ENCODE results near the gene FMNL3. TPM values are rescaled to one million over a fixed set of nuclear protein-coding genes. Genes with fewer than 3 reads are reported as not detected.

The FMNL3 gene
- total RNA-seq, 1 donor from 2014 or later = 17.3 TPM

DNA sequence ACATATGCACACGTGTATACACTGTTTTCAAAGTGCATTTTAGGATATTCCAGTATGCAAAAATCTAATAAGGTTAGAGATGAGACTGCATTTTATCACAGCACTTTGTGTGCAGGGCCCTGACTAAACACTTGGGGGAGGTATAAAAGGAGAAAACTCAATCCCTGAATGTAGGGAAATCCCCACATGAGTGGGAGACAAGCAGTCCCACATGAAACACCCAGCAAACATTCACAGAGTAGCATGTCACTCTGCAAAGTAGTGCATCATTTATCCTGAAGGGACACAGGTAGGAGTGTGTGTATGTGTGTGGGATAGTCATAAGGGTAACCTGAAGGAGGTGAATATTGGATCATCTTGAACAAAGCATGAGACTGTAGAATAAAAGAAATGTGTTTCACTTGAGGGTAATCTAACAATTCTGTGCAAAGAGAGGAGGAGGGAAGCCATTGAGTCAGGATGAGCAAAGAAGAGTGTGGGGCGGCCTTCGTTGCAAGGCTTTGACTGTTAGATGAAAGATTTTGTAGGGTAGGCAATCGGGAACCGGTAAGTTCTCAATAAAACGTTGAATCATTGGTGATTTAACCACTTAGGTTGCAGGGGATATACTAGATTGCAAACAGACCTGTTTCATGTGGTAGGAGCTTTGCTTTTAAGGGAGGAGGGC is 80.9 kb downstream of the FMNL3 start:
- TF ChIP-seq EZH2phosphoT487 (IDR thresholded peaks at IDR 0.05) (no peak), EZH2 (IDR thresholded peaks at IDR 0.05) (no peak)
- TF ChIP-seq, protein P1, sequence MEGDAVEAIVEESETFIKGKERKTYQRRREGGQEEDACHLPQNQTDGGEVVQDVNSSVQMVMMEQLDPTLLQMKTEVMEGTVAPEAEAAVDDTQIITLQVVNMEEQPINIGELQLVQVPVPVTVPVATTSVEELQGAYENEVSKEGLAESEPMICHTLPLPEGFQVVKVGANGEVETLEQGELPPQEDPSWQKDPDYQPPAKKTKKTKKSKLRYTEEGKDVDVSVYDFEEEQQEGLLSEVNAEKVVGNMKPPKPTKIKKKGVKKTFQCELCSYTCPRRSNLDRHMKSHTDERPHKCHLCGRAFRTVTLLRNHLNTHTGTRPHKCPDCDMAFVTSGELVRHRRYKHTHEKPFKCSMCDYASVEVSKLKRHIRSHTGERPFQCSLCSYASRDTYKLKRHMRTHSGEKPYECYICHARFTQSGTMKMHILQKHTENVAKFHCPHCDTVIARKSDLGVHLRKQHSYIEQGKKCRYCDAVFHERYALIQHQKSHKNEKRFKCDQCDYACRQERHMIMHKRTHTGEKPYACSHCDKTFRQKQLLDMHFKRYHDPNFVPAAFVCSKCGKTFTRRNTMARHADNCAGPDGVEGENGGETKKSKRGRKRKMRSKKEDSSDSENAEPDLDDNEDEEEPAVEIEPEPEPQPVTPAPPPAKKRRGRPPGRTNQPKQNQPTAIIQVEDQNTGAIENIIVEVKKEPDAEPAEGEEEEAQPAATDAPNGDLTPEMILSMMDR (IDR thresholded peaks at IDR 0.05) = no peak
- H3K36me3 Mint-ChIP-seq = no peaks in the 10 kb centered on the region
- Histone ChIP-seq H3K9ac (no peak overlapping the region), H4K20me1 (ENCODE audit: low read depth) (no peaks in the 10 kb centered on the region), H3K36me3 (no peaks in the 10 kb centered on the region), H3K27ac (no peak overlapping the region), H3F3A (ENCODE audit: low read depth) (peaks cover 36% of the 10 kb centered on the region), H3K9me3 (ENCODE audit: low read depth) (no peaks in the 10 kb centered on the region), H3K27me3 (peaks cover 8% of the 10 kb centered on the region), H3K4me2 (no peak overlapping the region), H3K4me1 (peaks cover 12% of the 10 kb centered on the region), H2AFZ (replicated peaks) (no peak overlapping the region), H3K79me2 (ENCODE audit: low read depth) (no peaks in the 10 kb centered on the region), H3K4me3 (no peak overlapping the region)
- H3K27ac Mint-ChIP-seq = no peak overlapping the region
- peaks cover 20% of the 10 kb centered on the region for H3K4me1 Mint-ChIP-seq
- peaks cover 7% of the 10 kb centered on the region for H3K27me3 Mint-ChIP-seq (ENCODE audit: insufficient read depth, low read depth)
- no peak overlapping the region for H3K4me3 Mint-ChIP-seq
- no peak for DNase-seq (ENCODE audit: low spot score)
- H3K9me3 Mint-ChIP-seq = no peaks in the 10 kb centered on the region

DNA sequence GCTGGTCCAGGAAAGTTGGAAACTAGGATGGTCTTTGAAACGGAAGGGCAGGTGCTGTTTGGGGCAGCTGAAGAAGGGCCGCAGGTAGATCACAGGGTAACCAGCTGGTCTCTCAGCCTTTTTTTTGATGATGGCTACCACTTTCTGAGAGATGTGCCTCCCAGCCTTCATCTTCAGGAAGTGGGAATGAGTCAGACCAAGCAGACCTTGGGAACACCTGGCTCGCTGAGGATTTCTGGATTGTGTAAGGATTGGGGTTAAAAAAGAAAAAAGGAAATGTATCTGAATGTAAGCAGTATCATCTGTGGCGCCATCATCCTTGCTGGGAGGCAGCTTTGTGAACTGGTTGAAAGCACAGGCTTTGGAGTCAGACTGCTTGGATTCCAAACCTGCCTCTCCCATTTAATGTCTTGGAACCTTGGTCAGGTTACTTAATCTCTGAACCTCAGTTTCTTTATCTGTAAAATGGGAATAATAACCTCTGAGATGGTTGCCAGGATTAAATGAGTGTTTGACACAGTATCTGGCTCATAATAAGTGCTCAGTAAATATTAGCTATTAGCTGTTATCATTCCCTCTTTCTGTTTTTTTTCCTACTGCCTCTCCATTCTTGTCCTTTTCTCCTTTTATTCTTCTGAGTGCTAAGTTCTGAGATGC is 82.2 kb downstream of the FMNL3 start:
- H3K27ac Mint-ChIP-seq = peak overlapping the region; percentile 51
- Histone ChIP-seq H3K27ac (no peak overlapping the region), H3K27me3 (peaks cover 13% of the 10 kb centered on the region), H3K9me3 (ENCODE audit: low read depth) (no peaks in the 10 kb centered on the region), H3K4me3 (no peak overlapping the region), H3K4me1 (peaks cover 12% of the 10 kb centered on the region), H3K79me2 (ENCODE audit: low read depth) (no peaks in the 10 kb centered on the region), H3K36me3 (no peaks in the 10 kb centered on the region), H4K20me1 (ENCODE audit: low read depth) (no peaks in the 10 kb centered on the region), H3K9ac (no peak overlapping the region), H3F3A (ENCODE audit: low read depth) (peaks cover 42% of the 10 kb centered on the region), H3K4me2 (no peak overlapping the region), H2AFZ (replicated peaks) (no peak overlapping the region)
- H3K4me1 Mint-ChIP-seq = peaks cover 24% of the 10 kb centered on the region
- no peaks in the 10 kb centered on the region for H3K9me3 Mint-ChIP-seq
- H3K4me3 Mint-ChIP-seq = peak overlapping the region; percentile 71
- DNase-seq (ENCODE audit: low spot score) = no peak
- peaks cover 7% of the 10 kb centered on the region for H3K27me3 Mint-ChIP-seq (ENCODE audit: insufficient read depth, low read depth)
- H3K36me3 Mint-ChIP-seq = no peaks in the 10 kb centered on the region
- no peak for TF ChIP-seq EZH2 (IDR thresholded peaks at IDR 0.05)
- no peak for TF ChIP-seq EZH2phosphoT487 (IDR thresholded peaks at IDR 0.05)
- TF ChIP-seq, protein P1 (IDR thresholded peaks at IDR 0.05) = no peak

DNA sequence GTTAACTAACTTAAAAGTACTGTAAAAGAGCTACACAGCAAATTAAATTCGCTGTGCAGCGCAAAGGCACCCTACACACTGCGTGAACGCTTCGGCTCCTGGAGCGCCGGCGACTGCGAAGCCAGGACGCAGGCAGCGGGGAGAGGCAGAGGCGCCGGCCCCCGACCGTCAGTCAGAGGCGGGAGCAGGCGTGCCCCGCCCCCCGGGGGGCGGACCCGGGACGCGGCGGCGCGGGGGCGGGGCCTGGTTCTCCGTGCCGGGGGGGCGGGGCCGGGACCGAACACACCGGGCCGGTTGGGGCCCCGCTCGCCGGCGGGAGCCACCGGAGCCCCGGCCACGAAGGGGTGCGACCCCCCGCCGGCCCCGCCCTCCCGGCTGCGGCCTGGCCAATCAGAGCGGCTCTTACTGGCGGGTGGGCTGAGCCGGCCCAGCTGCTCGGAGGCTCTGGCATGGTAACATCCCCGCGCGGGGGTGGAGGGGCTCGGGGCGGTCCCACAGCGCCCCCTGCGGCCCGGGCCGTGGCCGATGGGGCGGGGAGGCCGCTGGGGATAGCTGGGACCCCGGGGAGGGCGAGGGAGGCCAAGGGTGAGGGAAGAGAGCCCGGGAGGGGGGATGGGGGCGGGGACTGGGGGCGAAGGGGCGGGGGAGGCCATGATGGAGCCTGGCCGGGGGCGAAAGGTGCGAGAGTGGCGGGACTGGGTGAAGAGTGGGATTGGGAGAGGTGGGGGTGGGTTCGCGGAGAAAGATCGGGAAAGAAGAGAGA is 83.9 kb downstream of the FMNL3 start, which contains the start of gene PRPF40B:
Gene PRPF40B, plus strand, starts transcription at position 420 of the 763 bp plus-strand sequence. Its CDS starts 30 bp downstream, at position 450.
- H3K27me3 ChIP-seq = peaks cover 13% of the 10 kb centered on the region
- TF ChIP-seq EZH2 (IDR thresholded peaks at IDR 0.05) = no peak
- TF ChIP-seq, protein P1 (IDR thresholded peaks at IDR 0.05) = peak; percentile 66
- TF ChIP-seq EZH2phosphoT487 (IDR thresholded peaks at IDR 0.05) = no peak
- no peaks in the 10 kb centered on the region for H3K9me3 ChIP-seq (ENCODE audit: low read depth)
- DNase-seq (ENCODE audit: low spot score) = peak; percentile 94
- Mint-ChIP-seq H3K27me3 (ENCODE audit: insufficient read depth, low read depth) (peaks cover 12% of the 10 kb centered on the region), H3K4me3 (peak within 1 kb of the TSS; percentile 92), H3K36me3 (no peaks in the 10 kb centered on the region), H3K4me1 (peaks cover 24% of the 10 kb centered on the region), H3K27ac (peak within 1 kb of the TSS; percentile 28), H3K9me3 (no peaks in the 10 kb centered on the region)
- H3K9ac ChIP-seq = no peak within 1 kb of the TSS
- peaks cover 12% of the 10 kb centered on the region for H3K4me1 ChIP-seq
- H3K27ac ChIP-seq = peak within 1 kb of the TSS; percentile 1
- no peaks in the 10 kb centered on the region for H3K36me3 ChIP-seq
- peak within 1 kb of the TSS; percentile 91 for H3K4me2 ChIP-seq
- no peaks in the 10 kb centered on the region for H3K79me2 ChIP-seq (ENCODE audit: low read depth)
- H4K20me1 ChIP-seq (ENCODE audit: low read depth) = no peaks in the 10 kb centered on the region
- peak within 1 kb of the TSS; percentile 90 for H2AFZ ChIP-seq (replicated peaks)
- H3F3A ChIP-seq (ENCODE audit: low read depth) = peaks cover 42% of the 10 kb centered on the region
- peak within 1 kb of the TSS; percentile 77 for H3K4me3 ChIP-seq

Data from neural progenitor cell (in vitro differentiated cells).